OCI-LY7 (cell line): ENCODE data around the gene CCL15.

Source experiments
- EZH2phosphoT487 ChIP-seq: fragments of 200-600 bp; sonication (generic); IDR thresholded peaks from 2 replicates; pipeline ENCODE4 v1.6.1; 2018; ENCODE audit warnings: low read depth, borderline replicate concordance, mild to moderate bottlenecking, mixed run types, antibody characterized with exemption, low read length, moderate library complexity, mixed read lengths
- TF ChIP-seq, protein P1 (sequence below): fragments of 200-600 bp; sonication (generic); conservative IDR thresholded peaks from 2 replicates; pipeline ENCODE4 v1.5.1; 2014; ENCODE audit warnings: mild to moderate bottlenecking, antibody characterized with exemption, low read length, moderate library complexity, mixed read lengths

DNA sequence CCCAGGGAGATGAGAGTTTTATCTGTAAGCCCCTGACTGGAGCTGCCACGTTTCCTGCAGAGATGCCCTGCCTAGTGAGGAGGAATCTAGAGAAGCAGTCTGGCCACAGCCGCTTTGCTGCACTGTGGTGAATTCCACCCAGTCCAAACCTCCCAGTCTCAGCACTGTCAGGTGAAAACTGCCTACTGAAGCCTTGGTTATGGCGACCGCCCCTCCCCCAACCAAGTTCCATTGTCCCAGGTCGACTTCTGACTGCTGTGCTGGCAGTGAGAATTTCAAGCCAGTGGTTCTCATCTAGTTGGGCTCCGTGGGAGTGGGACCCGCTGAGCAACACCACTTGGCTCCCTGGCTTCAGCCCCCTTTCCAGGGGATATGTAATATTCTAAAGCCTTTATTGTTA, 47.6 kb downstream of the CCL15 start:
- TF ChIP-seq, protein P1, sequence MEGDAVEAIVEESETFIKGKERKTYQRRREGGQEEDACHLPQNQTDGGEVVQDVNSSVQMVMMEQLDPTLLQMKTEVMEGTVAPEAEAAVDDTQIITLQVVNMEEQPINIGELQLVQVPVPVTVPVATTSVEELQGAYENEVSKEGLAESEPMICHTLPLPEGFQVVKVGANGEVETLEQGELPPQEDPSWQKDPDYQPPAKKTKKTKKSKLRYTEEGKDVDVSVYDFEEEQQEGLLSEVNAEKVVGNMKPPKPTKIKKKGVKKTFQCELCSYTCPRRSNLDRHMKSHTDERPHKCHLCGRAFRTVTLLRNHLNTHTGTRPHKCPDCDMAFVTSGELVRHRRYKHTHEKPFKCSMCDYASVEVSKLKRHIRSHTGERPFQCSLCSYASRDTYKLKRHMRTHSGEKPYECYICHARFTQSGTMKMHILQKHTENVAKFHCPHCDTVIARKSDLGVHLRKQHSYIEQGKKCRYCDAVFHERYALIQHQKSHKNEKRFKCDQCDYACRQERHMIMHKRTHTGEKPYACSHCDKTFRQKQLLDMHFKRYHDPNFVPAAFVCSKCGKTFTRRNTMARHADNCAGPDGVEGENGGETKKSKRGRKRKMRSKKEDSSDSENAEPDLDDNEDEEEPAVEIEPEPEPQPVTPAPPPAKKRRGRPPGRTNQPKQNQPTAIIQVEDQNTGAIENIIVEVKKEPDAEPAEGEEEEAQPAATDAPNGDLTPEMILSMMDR = no peak
- TF ChIP-seq EZH2phosphoT487 = no peak
